HG03521 (cell line): ENCODE results near the gene TMOD1.

Experiments
- ATAC-seq: cut with Tn5 transposase; IDR thresholded peaks from one replicate; pipeline ENCODE4 v1.9.1; 2021; ENCODE audit warnings: mild to moderate bottlenecking, moderate library complexity; ENCODE audit not compliant: unreplicated experiment

The TMOD1 gene

DNA sequence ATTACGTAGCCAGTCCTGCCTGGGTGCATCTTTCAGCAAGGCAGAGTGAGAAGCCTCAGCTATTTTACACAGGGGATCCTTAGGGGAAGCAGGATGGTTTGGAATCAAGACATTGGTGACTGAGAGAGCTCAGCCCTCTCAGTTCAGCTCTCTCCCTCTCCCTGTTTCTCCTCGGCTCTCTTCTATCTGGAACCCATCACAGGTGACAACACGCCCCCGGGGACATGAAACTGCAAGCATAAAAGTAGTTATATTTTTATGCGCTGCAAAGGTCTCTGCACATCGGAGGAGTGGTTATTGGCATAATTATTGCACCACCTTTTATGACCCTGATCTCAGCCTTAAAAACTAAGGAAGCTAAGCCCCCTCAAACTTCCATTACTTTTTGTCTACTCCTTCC lies 14.2 kb downstream of the TMOD1 start:
- no peak for ATAC-seq

DNA sequence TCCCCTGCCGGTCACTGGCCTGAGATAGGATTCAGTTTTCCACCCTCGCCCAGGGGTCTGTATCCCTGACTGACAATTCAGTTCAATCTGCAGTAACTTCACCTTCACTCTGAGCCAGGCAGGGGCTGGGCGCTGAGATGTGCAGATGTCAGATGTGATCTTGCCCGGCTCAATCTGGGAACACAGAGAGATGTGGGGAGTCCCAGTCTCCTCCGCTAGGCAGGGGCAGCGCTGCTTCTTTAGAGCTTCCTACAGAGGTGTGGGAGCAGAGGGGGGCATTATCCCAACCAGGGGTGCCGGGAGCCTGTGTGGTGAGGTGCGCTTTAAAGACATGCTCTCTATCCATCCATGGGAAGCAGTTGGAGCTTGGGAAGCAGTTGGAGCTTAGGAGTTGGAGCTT lies 14.6 kb downstream of the TMOD1 start:
- no peak for ATAC-seq

DNA sequence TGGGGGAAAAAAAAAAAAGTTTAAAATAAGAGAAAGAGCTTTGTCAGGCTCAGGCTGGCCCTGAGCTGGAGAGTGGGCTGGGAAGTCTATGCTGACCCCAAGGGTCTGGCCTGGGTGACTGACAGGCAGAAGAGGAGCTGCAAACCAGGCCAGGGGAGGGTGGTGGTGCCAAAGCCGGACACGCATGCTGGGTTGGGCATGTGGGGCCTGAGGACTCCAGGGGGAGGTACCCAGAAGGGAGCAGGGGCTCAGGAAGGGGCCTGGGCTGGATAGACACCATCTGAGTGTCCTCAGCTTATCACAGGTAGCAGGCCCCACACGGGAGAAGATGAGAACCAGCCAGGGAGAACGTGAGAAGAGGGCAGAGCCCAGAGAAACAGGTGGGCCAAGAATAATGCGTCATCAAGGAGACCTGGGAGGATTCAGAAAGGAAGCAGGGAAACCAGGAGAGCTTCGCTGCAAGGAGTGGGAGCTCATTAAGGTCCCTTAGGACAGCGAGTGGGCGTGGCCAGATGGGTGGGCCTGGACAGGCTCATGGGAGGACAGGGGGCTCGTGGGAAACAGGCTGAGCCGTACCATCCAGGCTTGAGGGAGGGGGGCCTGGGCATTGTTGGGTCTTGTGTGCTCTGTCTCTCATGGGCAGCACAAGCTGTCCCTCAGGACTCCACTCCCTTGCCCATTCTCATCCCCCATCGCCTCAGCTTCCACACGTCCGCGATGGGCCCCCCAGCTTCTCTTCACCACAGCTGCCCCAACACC lies 16.0 kb downstream of the TMOD1 start:
- ATAC-seq = no peak

DNA sequence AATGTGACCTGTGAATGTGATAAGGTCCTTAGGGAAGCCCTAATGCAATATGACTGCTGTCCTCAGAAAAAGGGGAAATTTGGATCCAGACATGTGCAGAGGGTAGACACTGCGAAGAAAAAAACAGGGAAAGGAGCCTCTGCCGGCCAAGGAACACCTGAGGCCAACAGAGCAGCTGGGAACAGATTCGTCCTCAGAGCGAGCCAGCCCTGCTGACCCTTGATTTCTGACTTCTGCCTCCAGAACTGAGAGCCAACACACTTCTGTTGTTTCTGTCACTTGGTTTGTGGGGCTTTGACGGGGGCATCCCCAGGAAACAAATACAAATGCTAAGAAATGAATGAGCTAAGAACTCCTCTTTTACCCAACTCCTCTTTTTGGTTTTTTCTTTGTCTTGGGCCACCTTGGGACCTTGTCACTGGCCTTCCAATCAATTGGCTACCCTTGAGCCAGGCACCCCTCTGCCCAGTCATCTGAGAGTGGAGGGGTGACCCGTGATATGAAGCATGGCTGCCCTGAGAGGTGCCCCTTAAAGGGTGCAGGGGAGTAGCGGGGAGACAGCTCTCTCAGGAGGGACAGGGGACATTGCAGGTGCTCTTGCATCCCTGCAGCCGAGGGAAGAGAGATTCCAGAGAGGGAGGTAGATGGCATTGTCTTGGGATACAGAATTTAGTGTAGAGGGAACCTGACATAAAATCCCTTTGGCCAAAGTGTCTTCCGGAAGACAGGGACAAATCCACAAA lies 16.9 kb downstream of the TMOD1 start:
- ATAC-seq = no peak

DNA sequence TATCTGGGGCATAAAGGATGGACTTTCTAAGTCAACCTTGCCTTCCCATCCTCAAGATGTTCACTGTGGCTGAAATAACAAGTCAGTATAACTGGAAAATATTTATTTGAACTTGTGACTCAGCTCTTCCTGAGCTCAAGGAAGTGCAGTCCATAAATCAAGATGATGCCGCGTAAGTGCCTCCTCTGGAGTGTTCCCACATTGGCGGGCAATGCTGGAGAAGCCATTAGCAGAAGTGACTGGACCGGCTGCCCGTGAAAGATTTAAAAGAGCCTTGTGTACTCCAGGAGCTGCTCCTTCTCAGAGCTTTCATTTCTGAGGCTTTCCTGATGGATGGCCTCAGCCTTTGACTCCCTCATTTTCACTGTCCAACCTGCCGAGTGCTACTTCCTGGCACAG lies 17.4 kb downstream of the TMOD1 start:
- ATAC-seq = no peak

DNA sequence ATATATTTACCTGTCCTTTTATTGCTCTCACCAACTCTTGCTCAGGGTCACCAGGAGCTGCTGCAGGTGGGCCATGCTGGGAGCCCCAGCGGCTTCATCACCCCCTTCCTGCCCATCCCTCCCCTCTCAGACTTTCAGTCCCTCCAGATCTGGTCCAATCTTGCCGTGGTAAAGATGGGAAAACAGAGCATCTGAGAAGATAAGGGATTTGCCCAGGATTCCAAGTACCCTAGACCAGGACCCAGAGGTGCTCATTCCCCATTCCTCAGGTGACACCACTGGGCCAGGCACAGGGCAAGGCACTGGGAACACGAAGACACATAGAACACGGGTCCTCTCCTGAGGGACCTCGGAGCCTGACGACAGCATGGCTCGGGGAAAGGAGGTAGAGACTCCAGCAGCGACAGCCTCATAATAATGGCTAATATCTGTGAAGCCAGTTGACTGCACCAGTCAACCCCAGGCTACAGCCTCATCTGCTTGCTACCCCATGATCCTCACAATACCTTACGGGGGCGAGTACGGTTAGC lies 18.0 kb downstream of the TMOD1 start:
- ATAC-seq = no peak

DNA sequence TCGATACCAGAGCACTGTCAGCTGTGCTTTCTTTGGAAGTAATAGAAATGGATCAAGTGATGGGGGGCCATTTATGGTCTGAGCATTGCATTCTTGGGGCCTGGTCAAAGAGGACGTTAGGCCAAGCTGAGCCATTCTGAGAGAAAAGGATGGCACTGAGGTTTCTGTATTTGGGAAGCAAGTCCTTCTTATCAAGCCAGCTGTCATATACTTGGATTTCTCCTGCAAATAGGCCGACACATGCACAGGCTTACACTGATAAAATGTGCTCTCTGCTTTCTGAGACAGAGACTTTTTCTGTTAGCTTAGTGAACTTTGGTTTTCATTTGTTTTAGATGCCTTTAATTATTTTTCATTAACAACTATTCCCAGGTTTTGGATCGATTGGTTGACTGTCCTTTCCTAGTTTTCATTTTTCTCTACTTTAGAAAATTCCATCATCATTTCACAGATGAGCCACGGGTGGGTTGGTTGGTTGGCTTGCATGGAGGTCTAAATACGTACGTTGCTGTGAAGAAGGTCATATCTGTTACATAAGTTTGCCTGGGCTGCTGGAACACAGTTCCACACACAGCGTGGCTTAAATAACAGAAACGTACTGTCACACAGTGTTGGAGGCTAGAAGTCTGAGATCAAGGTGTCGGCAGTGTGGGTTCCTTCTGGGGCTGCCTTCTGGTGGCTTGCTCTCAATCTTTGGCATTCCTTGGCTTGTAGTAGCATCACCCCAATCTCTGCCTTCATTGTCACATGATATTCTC lies 20.3 kb downstream of the TMOD1 start:
- ATAC-seq = no peak

DNA sequence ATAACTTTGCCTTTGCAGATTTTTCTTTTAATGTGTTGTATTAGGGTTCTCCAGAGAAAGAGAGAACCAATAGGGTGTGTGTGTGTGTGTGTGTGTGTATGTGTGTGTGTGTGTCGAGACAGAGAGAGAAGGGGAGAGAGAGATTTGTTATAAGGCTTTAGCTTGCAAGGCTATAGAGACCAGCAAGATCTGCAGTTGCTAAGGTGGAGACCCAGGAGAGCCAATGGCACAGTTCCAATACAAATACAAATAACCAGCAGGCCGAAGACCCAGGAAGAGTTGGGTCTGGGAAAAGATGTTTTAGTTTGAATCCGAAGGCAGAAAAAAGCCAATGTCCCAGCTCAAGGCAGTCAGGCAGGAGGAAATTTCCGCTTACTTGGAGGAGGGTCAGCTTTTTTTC lies 23.0 kb downstream of the TMOD1 start:
- ATAC-seq = no peak

DNA sequence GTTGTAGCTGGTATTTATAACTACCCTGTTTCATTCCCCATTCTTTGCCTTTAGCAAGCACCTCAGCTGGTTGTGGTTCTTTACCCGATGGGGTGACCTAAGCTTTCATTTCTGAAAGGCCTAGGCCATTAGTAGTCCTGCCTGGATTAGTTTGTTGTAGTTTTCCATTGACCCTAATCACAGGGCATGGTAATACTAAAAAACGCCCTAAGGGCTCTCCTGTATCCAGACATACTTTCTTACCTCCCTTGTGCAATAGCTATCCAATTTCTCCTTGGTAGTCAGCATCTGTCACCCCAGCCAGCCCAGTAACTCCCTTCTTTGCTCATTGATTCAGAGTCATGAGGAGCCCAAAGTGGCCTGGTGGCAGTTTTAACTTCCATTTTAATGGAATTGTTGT lies 24.0 kb downstream of the TMOD1 start:
- ATAC-seq = no peak

DNA sequence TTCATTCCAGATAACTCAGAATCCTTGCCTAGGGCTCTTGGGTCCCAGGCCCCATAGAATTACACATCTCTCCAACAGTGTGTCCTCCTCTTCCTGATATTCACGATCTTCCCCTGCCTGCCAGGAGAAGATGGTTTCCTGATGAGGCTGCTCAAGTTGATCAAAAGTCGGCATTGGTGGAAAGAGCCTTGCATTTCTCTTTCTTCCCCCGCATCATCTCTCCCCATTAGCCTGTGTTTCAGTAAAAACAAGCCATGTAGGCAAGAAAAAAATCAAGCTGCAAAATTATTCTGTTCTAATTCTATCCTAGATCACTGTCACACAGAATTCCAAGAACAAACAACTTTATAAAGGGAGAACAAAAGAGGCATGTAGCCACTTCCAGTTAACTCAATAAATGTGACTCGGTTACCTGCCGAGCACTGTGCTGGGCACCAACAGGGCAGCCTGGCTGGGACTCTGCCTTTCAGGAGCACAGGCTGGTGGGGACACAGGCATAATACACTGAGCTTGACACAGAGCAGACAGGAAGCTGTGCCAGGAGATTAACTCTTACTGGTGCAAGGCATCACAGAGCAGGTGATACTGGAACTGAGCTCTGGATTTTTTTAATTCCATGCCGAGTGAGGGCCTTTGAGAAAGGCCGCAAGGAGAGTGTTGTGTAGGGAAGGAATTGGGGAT lies 25.6 kb downstream of the TMOD1 start:
- ATAC-seq = no peak

DNA sequence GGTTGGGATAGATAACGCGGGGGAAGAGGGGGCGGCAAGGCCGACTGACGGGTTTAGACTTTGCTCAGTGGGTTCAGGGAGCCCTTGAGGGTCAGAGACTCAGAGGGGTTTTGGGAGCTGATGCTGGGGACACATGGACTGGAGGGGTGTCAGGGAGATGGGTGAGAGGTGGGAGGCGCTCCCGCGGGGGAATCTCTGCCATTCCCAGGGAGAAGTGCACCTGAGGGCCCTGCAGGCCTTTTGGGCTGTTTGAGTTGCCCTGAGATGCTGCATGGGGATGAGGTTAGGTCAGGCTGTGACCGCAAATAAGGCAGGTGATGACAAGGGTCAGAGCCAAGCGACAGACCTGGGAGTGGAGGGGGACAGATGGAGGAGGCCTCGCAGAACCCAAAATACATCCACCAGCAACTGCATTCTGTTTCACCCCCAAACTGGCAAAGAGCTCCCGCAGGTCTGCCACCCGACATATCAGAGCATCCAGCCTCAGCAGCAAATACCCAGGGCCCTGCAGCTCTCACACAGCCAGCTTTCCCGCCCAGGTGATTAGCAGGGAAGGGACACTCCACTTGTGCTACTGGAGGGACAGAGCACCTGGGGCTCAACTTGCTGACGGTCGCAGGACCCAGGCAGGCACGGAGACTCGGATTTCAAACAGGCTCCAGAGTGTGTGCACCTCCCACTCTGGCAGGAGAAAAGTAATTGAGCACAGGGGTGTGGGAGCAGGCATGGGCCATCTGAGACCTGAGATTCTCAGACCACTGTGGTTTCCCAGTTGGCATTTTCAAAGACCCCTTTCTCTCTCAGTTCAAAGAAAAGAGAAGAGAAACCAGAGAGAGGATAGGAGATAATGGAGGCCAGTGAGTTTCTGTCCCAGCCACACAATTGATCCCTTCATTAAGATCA lies 26.4 kb downstream of the TMOD1 start:
- no peak for ATAC-seq

DNA sequence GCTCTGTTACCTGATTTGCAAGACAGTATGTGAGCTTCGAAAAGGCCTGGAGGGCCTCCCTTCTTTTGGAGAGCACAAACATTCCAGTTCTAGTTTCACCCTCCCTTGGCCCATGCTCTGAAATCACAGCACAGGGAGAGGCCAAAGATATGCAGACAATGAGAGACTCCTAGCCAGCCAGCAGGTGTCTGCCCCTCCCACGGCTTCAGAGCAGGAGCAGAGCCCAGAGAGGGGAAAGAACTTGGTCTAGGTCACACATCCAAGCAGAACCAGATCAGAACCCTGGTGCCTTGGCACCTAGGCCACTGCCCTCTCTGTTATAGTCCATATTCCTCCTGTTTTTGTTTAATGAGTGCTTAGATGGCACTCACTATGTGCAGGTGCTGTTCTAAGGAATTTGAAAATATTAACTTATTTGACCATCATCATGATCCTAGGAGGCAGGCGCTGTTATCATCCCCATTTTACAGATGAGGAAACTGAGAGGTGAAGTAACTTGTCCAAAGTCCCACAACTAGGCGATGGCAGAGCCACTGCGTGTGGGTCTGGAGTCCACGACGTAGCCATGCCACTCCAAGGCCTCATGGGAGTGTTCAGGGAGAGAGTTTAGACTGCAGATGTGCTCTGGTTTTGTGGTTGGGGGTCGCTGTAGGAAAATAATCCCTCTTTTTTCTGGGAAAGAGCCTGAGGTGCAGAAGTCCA lies 27.2 kb downstream of the TMOD1 start:
- ATAC-seq = no peak

DNA sequence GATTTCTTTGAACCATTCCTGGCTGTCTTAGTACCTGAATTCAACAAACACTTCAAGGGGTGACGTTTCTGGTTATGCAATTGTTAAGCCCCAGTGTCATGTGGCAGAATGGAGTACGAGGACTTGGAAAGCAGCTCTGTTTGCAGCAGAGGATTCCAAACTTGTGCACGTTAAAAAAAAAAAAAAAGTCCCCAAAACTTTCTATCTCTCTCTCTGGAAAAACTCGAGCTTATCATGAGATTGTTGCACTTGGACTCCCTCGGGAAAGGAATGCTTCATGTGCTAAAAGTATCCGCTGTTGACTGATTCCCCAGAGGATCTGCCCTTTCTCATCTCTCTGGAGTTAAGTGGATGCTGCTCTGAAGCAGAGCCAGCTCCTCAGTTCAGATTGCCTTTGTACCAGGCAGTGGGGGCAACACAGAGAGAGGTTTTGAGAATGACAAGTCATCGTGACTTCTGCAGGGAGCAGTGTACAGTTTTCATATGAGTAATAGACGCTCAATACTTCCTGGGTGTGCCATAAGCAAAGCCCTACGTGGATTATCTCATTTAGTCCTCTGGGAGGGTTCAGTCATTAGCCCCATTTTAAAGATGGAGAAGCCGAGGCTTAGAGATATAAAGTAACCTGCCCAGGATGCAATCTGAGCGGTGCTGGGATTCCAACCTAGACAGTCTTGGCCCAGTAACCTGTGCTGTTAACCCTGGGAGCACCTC lies 28.1 kb downstream of the TMOD1 start:
- peak; percentile 66 for ATAC-seq

DNA sequence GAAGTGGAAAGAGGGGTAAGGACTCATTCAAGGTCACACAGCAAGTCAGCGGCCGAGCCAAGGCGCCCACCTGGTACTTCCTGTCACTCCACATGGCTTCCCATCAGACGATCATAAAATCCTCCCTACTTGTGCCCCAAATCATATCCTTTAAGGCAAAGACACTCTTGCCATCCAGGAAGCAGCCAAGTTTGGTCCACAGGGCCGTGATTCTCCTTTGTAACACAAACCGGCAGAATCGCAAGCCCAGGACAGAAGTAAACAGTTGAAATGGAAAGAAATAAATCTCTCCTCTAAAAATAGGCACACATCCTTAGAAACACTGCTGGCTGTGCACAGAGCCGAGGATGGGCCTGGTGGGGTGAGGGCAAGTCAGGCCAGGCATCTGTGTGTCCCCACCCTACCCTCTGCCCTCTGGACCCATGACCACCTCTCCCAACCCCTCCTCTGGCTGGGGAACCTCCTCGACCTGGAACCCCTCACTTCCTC lies 30.5 kb downstream of the TMOD1 start:
- no peak for ATAC-seq

DNA sequence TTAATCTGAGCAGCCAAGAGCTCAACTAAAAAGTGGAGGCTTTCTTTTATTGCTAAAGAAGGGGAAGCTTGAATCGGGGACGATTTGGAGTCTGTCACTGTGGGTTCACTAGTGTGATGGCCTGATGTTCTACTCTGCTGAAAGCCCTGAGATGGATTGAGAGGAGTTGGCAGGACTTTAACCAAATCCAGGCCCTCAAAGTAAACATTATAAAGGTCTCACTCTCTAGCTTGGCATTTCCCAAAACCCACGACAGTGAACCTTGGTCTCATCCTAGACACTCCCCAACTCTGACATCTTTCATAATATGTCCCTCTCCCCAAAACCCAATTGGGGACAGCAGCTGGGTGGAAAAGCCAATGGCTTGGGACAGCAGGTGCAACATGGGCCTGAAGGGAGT lies 32.7 kb downstream of the TMOD1 start:
- ATAC-seq = no peak

DNA sequence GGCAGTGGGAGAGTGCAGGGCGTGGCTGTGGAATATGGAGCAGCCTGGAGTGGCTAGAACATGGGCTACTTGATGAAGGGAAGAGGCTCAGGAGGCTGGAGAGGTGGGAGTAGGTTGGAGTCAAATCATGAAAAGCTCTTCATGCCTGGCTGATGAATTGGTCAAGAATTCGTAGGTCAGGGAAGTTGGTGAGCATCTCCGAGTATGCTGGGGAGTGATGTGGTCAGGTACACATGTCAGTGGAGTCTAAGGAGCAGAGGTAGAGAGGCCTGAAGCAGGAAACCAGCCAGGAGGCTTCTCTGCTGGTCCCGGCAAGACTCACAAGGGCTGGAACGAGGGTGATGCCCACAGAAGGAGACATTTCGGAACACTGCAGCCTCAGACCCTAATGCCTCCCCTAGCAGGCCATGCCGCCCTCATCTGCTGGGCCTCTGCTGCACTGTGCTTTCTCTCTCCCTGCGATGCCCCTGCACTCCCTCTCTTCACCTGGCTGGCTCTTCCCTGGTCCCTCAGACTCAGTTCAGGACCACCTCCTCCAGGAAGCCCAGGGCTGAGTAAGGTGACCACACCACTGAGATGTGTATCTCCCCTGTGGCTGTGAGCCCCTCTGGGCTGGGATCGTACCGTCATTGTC lies 33.6 kb downstream of the TMOD1 start:
- ATAC-seq = no peak

DNA sequence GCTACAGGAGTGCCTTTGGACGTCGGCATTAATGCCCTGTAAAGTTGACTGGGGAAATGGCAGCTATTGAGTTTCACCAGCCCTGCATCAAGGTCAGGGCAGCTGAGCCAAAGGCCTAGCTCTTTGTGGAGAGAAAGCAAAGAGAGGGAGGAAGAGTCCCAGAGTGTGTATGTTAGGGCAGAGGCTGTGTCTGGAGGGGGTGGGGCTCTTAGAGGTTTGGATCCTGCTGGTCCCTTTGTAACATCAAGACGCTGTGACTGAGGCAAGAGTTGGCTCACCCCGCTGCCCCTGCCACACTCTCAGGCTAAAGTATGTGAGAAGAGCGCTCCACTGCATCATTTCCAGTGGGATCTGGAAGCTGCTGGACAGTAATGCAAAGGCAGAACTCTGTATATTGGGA lies 34.3 kb downstream of the TMOD1 start:
- no peak for ATAC-seq

DNA sequence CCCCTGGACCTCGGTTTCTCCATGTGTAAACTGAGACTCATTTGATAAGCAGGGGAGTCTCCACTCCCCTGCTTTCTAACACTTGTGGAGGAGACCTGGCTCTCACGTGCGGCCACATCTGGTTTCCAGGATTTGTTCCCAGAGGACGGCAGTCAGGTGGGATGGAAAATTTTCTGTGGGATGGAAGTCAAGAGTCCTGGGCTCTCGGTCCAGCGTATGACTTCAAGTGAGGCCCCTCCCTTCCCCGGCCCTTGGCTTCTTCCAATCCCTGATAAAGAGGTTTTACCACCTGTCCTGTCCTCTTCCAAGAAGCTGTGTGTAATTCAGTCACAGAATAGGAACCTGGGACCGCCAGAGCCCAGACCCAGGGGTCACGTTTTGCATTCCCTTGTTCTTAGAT lies 35.0 kb downstream of the TMOD1 start:
- no peak for ATAC-seq
